Measurements from ENCODE around the gene UBR4. TPM values are rescaled to one million over a fixed set of nuclear protein-coding genes. Genes with fewer than 3 reads are reported as not detected.

Gene UBR4
- total and polyA plus RNA-seq, 2 of the 8 experiments (the other 6 are each of a cell fraction or from before 2014, with no cell fraction given), result 139 to 152 TPM

GRCh38 chr1:19209990-19210771 is at the start of gene UBR4 (continued):
- TF ChIP-seq CTCF (IDR thresholded peaks at IDR 0.05; ENCODE audit: control extremely low read depth in 1 of 3, insufficient read depth in 1 of 3, low read depth in 1 of 3, low read length in 3 of 3) (no peak), SAP30 (IDR thresholded peaks at IDR 0.05; ENCODE audit: insufficient read depth, insufficient replicate concordance, low read length) (no peak), HDAC2 (IDR thresholded peaks at IDR 0.05; ENCODE audit: borderline replicate concordance in 1 of 2, low read depth in 2 of 2, low read length in 2 of 2) (no peak), ATF2 (IDR thresholded peaks at IDR 0.05; ENCODE audit: low read length) (peak; percentile 72), GABPA (IDR thresholded peaks at IDR 0.05; ENCODE audit: borderline replicate concordance, insufficient read depth, low read length) (peak; percentile 86; the same call in 1 of the 2 replicates), SIX5 (IDR thresholded peaks at IDR 0.05; ENCODE audit: low read depth, low read length) (no peak), YY1 (IDR thresholded peaks at IDR 0.05; ENCODE audit: low read depth, low read length) (peak; percentile 88; the same call in 1 of the 2 replicates), CBX8 (IDR thresholded peaks at IDR 0.05; ENCODE audit: borderline replicate concordance, low read depth, low read length) (no peak), CHD2 (IDR thresholded peaks at IDR 0.05; ENCODE audit: low read length) (peak; percentile 74), SP1 (IDR thresholded peaks at IDR 0.05; ENCODE audit: low read depth, low read length) (0 out of 2 replicates have a peak, but pooled peaks have one; percentile 51), USF2 (IDR thresholded peaks at IDR 0.05; ENCODE audit: low read length) (no peak), JUN (IDR thresholded peaks at IDR 0.05; ENCODE audit: low read depth, low read length) (peak; percentile 54; the same call in 1 of the 2 replicates), CHD1 (IDR thresholded peaks at IDR 0.05; ENCODE audit: low read depth, low read length) (no peak), EP300 (IDR thresholded peaks at IDR 0.05; ENCODE audit: borderline replicate concordance in 1 of 2, low read depth in 2 of 2, low read length in 2 of 2) (peak in 1 of 2 experiments; percentile 91; a peak in 1 of 3 replicates), RXRA (IDR thresholded peaks at IDR 0.05; ENCODE audit: insufficient read depth, low read depth, low read length) (no peak), RBBP5 (IDR thresholded peaks at IDR 0.05; ENCODE audit: borderline replicate concordance, low read depth, low read length) (peak; percentile 64), GTF2F1 (IDR thresholded peaks at IDR 0.05; ENCODE audit: borderline replicate concordance, low read depth, low read length) (0 out of 2 replicates have a peak, but pooled peaks have one; percentile 21)
